NOMO-1 treated with DMSO at 0.1 percent for 48 hours (cell line): ENCODE measurements around the gene CD81.

Source experiments
- DNase-seq: peaks from one replicate; lab custom pipeline; 2025; ENCODE audit not compliant: unreplicated experiment; lab: John Stamatoyannopoulos, UW

Gene CD81

DNA sequence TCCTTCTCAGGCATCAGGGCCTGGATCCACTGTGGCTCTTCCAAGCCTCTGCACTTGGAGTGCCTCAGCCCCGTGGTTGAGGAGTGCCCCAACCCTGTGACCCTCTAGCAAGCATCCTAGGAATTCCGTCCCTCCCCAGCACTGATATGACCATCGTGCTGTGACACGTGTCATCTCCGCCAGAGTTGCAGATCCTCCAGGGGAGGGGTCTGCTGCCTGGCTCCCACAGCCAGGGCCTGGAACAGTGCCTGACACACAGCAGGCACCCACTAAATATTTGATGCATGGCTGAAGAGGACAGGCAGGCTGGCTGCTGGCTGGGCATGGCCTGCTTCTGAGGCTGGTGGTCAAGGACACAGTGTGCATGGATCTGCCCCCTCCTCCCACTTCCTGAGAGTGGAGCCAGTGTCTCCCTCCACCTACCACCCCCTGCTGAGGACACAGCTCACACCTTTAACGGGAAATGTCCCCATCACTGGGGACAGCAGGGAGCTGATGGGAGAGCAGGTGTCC is 1.7 kb upstream of the CD81 start:
- no peak for DNase-seq

DNA sequence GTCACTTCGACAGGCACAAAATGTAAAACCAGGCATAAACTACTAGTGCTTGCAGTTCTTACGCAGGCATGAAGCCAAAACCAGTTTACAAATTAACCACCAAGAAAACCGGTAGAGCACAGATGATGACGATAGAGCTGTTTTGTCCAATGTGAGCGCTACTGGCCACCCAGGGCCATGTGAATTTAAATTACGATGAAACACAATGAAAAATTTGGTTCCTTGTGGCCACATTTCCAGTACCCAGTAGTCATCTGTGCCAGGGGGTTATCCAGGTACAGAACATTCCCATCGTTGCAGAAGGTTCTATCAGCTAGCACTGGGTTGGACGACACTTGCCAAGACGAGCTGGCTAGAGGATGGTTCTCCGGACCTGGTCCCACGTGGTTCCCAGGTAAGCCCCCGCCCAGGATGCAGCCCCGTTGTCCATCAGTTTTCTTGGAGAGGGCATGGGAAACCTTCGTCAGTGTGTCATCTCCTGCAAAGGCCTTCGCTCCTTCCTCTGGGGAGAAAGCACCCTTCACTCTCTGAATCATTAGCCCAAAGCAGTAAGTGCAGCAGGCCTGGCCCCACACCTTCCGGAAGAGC is 1.1 kb upstream of the CD81 start:
- no peak for DNase-seq

DNA sequence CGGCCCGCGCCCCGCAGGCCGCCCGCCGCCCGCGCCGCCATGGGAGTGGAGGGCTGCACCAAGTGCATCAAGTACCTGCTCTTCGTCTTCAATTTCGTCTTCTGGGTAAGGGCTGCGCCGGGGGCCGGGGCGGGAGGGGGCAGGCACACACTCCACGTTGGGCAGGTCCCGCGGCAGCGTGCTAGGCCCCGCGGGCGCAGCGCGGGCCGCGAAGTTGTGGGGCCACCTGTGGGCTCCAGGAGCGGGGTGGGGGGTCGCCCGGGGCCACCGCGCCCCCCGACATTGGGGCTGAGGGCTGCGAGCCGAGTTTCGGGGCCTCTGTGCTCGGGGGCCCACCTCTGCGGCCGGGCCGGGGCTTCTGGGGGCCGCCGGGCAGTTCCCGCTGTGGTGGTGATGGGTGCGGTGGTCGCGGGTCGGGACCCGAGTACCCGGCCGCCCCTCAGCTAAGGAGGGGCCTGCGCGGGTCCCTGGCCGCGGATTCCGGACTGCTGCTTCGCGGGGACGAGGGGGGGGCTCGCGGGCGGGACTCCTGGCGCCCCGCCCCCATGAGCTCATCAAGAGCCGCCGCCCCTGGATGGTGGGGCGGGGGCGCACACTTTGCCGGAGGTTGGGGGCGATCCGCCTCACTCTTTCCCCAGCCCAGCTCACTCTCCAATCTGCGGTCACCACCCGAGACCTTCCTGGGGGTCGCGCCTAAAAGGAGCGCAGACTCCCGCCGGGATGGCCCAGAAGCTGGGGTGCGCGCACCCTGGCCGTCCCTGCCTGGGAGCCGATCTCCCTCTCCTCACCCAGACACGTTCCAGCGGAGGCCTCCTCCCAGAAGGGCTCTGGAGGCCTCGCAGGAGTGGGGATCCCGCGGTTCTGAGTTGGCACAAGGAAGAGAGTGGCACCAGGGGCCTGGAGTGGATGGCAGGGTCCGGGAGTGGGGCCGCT is 667 bp downstream of the CD81 start:
- peak; percentile 23 for DNase-seq

DNA sequence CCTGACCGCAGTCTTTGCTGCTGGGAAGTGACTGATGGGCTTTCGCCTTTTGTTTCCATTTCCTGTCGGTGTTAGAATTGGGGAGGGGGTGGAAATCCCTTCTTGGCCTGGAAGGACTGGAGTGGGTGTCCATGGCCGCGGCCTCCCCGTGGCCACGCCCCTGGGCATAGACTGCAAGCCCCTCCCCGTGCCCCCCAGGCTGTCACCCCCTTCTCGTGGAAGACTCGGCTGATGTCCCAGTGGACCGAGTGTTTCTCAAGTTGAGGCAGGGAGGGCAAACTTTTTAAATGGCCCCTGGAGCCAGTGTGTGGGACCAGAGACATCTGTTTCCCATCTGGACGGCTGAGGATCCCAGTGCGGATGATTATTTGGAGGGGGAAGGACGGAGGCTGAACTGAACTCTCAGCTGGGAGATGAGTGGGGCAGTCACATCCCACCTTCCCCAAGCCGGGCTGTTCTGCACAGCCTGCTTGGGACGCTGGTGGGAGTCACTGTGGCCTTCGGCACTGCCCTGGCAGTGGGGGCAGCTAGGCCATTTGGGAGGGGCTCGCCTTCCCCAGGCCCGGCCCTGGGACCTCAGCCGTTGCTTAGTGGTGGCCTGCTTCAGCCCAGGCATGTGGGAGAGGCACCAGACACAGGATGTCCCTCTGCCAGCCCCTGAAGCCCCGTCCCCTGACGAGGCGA is 1.6 kb downstream of the CD81 start:
- DNase-seq, result no peak

DNA sequence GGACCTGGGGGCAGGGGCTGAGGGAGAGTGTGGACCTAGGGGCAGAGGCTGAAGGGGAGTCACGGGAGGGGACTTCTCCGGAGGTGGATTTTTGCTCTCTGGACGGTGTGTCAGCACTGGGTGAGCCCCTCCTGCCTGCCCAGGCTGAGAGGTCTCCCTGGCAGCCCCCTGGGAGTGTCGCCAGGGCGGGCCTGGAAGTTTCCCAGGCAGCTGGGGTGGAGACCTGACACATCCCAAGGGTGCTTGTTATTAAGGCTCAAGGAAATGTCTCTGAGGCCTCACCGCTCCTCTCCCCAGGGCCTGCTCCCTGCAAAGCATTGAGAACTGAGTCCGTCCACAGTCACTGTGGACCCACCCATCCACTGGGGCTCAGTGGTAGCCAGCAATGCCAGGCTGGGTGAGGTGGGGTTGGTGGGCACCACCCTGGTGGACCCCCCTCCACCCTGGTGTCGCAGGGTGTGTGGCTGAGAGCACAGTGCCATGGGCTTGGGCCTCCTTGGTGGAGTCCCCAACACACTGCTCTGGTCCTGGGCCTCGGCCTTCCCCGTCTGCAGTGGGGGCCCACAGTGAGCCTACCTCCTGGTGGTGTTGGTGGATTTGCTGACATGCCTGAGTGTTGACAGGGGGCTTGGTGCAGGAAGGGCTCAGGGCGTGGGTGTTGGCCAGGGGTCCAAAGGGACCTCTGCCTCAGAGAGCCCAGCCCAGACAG is 2.5 kb downstream of the CD81 start:
- no peak for DNase-seq

DNA sequence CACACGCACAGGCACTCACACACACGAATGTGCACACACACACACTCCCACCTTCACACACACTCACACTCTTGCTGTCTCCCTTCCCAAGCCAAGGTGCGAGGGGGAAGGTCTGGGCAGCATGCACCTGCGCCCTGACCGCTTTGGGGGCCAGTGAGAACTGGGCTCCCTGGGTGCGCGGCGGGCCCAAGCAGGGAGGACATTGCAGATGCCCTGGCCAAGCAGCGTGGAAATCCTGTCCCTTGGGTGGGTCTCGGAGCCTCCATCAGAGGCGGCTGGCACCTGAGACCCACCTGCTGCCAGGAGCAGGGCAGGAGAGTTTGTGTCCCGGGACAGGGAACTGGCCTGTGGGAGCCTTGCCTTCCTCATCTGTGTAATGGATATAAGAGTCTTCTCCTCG is 3.3 kb downstream of the CD81 start:
- DNase-seq, result no peak

DNA sequence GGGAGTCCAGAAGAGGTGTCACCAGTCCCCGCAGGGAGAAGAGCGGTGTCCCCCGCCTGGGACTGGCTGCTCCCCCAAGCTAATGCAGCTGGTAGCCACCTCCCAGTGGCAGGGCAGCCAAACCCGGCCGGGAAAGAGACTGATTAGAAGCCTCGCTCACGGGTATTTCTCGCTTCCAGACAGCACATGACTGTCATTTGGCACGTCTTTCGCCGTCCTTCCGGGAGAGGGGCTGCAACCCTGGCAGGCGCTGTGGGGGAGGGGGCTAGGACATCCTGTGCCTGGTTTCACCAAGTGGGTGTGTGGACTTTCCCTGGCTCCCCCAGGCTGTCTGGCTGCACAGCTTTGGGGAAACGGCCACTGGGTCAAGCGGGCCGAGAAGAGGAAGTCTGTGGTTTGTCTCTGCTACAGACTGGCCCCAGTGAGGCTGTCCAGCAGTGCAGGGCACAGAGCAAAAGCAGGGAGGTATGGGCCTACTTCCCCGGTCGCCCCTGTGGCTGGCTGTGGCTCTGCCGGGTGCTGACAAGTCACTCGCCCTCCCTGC is 3.8 kb downstream of the CD81 start:
- peak; percentile 56 for DNase-seq

DNA sequence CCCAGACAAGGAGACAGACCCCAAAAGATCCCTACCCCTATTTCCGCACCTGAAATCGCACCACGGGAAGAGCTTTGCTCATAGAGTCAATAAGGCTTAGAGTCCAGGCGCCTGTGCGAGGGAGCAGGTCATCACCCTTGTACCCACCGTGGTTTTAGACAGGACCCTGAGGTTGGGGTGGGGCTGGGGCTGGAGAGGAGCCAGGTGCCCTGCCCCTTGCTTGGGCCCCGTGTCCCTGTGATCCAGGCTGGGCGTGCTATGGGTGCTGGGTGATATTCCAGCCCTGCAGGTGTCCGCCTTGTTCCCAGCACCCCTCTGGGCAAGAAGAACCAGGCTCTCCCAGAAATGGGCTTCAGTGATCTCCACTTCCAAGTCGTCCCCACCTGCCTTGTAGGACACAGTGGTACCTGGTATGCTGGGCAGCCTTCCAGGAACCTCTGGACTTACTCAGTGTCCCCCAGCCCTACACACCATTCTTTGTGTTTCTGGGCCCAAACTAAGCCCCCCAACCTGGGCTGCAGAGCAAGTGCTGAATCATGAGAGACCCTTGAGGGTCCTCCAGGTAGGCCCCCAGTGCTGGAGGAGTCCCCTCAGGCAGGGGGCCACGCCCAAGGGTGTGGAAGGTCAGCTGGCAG is 4.5 kb downstream of the CD81 start:
- no peak for DNase-seq

DNA sequence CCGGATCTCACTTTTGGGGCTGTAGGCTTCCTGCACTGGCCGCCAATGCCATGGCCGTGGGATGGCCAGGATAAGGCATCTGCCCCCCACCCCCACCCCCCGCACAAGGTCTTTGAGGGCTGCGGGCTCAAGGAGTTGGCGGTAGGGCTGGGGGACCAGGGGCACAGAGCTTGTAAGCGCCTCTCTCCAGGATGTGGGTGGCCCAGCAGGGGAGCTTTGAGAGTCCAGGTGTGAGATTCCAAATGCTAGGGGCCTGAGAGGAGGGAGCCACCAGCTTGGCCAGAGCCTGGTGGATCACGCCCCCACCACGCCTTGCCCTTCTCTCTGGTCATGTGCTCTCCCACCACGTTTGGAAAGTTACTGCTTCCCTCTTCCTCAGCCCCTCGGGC is 5.0 kb downstream of the CD81 start:
- no peak for DNase-seq

DNA sequence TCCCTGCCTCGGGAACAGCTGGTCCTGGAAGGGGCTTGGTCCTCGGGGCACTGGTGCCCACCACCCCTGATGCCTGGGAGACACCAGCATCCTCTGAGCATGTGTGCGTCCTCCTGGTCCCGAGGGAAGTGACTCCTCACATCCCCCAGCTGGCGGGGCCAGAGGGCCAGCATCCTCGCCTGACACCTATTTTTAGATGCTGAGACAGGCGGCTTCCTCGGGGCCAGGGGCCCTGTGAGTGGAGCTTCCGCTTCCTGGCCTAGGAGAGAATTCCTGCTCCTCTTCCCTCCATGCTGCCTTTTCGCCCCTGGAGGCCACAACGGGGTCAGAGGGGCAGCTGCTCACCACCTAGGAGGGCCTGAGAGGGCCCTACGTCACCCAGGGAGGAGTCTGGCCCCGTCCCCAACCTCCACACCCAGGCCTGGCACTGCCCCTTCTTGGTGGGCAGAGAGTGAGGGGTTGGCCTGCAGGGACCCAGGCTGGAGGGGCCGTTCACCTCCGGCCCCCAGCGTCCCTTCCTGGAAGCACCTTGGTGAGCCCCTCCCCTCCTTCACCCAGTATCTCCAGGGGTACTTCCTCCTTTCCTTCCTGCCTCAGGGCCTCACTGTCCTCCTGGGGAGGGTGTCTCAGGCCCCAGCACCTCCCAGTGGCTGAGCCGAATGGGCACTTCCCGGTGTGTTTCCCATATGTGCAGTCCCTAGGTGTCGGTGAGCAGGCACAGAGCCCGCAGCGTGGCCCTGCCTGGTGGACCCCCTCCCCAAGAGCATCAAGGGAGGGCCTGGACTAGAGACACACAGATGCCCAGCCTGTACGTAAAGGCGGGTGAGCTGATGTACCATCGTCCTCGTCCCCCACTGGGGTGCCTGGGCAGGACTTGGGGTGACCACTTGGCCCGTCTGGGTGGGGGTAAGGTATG is 6.1 kb downstream of the CD81 start:
- DNase-seq, result peak; percentile 20

DNA sequence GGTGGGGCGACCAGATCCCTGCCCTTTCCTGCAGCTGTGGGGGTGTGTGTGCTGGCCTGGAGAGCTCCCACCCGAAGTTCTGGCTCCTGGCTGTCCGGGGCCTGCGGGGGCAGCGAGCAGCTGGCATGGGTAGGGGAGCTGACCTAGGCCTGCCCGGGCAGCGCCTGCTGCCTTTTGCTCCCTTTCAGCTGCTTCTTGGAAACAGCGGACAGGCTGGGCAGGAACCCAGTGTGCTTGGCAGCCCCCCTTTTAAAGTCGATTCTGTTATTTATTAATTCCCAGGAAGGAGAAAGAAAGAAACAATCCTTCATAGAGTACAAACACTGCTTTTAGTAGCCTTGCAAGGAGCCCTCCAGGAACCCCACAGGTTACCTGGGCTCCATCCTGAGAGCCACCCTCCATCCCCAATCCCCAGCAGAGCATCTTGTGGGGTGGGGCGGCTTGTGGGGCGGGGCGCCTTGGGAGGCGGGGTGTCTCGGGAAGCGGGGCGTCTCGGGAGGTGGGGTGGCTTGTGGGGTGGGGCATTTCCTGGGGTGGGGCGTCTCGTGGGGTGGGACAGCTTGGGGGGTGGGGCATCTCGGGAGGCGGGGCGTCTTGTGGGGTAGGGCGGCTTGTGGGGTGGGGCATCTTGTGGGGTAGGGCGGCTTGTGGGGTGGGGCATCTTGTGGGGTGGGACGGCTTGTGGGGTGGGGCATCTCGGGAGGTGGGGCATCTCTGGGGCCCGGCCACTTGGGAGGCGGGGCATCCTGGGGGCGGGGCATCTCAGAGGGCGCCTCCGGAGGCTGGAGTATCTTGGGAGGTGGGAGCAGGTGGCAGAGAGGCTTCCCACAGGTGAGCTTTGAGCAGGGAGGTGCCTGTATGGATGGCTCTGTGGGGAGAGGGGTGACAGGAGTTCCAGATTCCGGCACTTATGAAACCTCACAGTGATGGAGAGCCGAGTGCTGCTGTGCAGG is 7.0 kb downstream of the CD81 start:
- no peak for DNase-seq

DNA sequence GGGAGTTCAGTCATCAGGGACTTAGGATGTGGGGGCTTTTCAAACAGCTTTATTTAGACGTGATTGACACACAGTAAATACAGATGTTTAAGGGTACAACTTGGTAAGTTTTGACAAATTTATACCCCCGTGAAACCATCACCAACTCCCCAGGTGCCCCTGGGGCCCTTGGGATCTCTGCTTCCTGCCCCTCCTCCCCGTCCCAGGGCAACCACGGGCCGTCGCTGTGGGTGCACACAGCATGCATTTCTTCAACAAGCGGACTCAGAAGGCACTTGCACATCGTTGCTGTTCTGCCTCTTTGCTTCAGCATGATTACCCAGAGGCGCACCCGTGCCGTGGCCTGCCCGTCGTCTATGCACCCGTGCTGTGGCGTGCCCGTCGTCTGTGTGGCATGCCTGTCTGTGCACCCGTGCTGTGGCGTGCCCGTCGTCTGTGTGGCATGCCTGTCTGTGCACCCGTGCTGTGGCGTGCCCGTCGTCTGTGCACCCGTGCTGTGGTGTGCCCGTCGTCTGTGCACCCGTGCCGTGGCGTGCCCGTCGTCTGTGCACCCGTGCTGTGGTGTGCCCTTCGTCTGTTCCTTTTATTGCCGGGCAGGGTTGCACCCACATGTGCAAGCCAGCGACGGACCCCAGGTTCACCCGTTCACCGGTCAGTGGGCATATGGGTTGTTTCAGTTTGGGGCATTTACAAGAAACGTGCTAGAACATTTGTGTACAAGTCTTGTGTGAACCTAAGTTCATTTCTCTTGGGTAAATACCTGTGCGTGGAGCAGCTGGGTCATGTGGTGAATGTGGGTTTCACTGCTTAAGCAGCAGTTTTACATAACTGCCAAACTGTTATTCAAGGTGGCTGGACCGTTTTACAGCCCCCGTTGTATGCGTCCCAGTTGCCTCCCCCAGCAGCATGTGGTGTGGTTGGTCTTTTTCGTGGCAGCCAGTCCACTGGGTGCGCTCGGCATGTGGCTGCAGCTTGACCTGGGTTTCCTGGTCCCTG is 8.3 kb downstream of the CD81 start:
- DNase-seq, result no peak

DNA sequence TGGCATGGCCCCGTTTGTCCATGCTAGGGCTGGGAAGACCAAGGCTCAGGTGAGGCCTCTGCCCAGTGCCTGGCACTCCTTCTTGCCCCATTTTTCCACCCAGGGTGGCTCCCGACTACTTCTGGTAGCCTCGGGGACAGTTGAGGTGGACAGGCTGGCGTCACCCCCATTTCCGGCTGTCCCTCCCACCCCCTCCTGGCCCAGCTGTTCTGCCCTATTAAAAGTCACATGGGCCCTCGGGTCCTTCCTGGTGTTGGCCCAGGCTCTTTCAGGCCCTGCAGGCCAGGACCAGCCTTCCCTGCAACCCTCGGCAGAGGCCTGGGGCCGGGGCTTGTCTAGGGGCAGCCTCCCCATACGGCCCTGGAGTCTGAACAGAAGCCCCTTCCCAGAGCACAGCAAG is 9.5 kb downstream of the CD81 start:
- no peak for DNase-seq

DNA sequence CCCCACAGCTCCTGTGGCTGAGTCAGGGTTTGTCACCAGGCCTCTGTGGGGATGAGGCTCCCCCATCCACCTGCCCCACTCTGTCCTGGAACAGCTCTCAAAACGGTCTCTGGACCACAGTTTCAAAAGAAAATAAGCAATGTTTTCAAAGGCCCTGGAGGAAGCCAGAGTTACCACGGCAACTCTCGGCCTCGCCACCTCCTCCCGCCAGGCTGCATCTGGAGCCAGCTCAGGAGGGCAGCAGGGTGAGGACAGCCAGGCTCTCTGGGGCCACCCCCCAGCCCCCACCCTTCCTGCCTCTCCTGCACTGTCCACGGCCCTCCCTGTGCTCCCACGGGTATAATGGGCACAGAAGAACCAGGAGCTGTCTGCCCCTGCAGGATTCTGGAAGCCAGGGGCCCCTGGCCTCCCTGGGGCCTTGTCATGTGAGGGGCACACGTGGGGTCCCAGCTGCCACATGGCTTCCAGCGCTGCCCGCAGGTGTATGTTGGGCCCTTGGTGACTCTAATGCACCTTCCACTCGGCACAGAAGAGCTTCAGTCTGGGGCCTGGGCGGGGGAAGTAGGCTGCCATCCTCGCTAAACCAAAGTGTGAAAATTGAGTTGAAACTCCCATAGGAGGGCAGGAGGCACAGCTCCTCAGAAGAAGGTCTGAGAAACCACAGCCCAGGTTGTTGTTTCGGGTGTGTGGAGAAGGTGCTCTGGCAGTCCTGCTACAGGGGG is 10.3 kb downstream of the CD81 start:
- DNase-seq, result no peak

DNA sequence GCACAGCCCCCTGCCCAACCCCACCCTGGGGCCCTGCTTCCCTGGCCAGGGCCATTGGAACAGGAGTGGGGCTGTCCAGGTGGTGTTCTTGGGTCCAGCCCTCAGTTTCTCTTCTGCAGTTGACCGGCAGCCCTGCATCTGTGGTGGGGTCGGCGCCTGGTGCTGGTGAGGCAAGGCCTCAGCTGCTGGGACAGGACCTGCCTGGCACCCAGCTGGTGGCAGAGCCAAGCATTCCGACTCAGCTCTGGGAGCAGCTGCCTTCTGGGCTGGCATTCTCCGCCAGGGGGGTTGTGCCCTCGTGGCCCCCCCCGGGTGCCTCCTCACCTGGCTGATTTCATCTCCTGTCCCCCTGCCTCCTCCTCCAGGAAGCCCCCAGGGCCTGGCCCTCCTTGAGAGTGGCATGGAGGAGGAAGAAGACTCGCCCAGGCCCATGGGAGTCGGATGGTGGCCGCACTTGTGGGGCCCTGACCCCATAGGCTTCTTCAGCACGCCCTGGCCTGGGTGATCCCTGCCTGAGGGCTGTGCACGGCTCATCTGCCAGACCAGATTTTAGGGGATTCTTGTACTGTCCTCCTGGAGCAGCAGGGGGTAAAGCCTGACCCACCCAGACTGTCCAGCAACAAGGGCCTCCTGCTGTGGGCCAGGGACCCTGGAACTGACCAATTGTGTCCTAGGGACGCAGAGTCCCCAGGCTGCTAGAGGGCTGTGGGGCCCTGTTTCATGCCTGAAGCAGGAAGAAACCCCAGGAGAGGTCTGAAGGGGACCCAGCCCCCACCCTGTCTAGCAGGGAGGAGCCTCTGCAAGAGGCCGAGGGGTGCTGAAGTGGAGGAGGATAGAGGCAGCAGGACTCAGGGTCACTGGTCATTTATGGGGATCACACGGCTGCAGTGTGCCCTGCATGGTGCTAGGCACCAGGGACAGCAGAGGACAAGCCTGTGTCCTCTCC is 11.6 kb downstream of the CD81 start:
- no peak for DNase-seq
